Articular chondrocyte of knee joint (primary cell): ENCODE measurements around the gene COPE. TPM values are rescaled to one million over a fixed set of nuclear protein-coding genes. Genes with fewer than 3 reads are reported as not detected.

Source experiments
- total RNA-seq: library from RNA; depleted of rRNA; stranded (reverse); fragments of >200 nt; gene quantifications from 2 replicates; pipeline ENCODE4 v1.2.3, GENCODE V29; 2012

Gene COPE
- 136 and 148 TPM in 2 replicates for total RNA-seq

GRCh38 chr19:18919086-18919899 lies at the start of gene COPE, which contains the start of gene DDX49:
TSS of gene COPE (minus strand) at chr19:18919387. CDS start at chr19:18919348, 39 bp downstream.
TSS of gene DDX49 (plus strand) at chr19:18919715. CDS start at chr19:18919742, 27 bp downstream.

DNA sequence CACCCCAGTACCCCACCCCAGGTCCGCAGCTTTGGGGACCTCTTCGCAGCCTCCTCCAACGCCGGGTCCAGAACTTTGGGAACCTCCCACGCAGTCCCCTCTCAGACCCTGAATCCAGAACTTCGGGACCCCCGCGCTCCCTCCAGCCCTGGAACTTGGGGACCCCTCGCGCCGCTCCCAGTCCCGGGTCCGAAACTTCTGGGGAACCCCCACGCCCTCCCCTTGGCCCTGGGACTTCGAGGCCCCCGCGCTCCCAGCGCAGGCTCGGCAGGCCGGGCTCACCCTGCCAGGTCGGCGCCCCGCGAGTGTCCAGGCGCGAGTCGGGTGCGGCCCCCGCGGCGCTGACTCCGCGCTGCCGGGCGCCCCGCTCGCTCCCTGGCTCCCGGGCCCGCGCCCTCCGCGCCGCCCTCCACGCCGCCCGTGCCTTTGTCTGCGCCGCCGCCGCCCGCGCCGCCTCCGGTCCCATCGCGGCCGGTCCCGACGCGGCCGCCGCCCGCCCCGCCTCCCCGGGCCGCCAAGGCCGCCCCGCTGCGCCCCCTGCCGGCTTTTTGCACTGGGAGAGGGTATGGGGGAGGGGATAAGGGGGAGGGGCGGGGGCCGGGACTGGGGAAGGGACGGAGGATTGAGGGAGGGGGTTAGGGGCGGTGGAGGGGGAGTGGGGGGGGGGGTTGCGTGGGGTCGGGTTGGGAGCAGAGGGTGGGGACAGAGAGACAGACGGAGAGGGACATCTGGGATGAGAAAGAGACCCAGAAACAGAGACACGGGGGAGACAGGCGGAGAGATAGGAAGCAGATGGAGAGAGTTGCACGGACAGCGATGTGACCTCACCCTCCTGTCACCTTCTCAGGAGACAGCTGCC lies 21.8 kb upstream of the COPE start, which contains the start of gene HOMER3:
Gene HOMER3 (minus strand): TSS at position 449 of the 859 bp plus-strand sequence. CDS start 2,235 bp downstream, outside the sequence.

DNA sequence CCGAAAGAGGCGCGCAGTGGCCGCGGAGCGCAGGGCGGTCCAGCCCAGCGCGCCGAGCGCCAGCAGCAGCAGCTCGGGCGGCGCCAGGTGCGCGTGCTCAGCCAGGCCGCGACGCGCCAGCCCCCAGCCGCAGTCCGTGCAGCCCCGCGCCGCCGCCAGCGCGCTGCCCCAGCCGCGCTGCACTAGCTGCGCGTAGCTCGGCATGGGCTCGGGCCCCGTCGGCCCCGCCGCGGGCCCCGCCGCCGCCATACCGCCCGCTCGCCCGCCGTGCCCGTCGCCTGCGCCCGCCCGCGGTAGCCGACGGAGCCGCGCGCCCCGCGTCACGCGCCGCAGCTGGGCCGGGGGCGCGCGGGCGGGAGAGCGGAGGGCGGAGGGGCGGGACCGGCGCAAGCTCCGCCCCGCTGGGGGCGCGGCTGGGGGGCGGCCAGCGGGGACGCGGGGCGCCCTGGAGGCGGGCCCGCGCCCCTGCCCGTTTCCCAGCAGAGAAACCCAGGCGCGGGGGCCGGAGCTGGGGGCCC lies 23.3 kb downstream of the COPE start, which contains the start of gene CERS1:
Gene CERS1 (minus strand): TSS at position 335 of the 518 bp plus-strand sequence. CDS start 86 bp downstream, at position 249.

Other genes with a start within 250 kb of the COPE start
- 3.1 and 3.9 TPM in 2 replicates for gene CRTC1, start 235.7 kb downstream of the COPE start, total RNA-seq
- 95.9 and 107 TPM in 2 replicates for gene COMP, start 128.1 kb downstream of the COPE start, total RNA-seq
- 53.5 and 55.3 TPM in 2 replicates for gene UPF1, start 87.4 kb downstream of the COPE start, total RNA-seq
- 0.11 and 0.13 TPM in 2 replicates for gene CERS1, start 23.2 kb downstream of the COPE start, total RNA-seq
- gene DDX49, start 328 bp upstream of the COPE start, total RNA-seq: 37.9 and 38.4 TPM in 2 replicates
- gene HOMER3, start 21.8 kb upstream of the COPE start, total RNA-seq: 52.5 and 60.0 TPM in 2 replicates
- gene SUGP2, start 114.1 kb upstream of the COPE start, total RNA-seq: 34.7 and 35.5 TPM in 2 replicates
- gene ARMC6, start 114.2 kb upstream of the COPE start, total RNA-seq: 21.5 and 25.6 TPM in 2 replicates
- gene SLC25A42, start 144.6 kb upstream of the COPE start, total RNA-seq: 5.0 and 5.6 TPM in 2 replicates
- 11.1 and 12.8 TPM in 2 replicates for gene TMEM161A, start 219.1 kb upstream of the COPE start, total RNA-seq